HG03196 (cell line): ENCODE measurements around the gene FAM110D.

Experiments used
- ATAC-seq: cut with Tn5 transposase; IDR thresholded peaks from one replicate; pipeline ENCODE4 v1.9.1; 2021; ENCODE audit not compliant: unreplicated experiment

The FAM110D gene

DNA sequence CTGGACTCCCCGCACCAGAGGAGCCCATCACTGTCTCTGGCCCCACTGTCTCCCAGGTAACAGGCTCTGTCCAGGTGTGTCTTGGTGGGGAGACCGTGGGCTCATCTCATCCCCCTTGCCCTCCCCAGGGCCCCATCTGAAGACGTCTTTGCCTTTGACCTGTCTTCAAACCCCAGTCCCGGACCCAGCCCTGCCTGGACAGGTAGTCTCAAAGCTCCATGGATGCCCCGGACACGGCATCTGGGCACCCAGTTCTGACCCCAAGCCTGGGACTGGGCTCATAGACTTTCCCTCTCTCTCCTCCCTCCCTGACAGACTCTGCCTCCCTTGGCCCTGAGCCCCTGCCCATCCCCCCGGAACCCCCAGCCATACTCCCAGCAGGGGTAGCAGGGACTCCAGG lies 25.2 kb downstream of the FAM110D start:
- no peak for ATAC-seq

GRCh38 chr1:26184883-26185282 lies 26.0 kb downstream of the FAM110D start:
- ATAC-seq = no peak

DNA sequence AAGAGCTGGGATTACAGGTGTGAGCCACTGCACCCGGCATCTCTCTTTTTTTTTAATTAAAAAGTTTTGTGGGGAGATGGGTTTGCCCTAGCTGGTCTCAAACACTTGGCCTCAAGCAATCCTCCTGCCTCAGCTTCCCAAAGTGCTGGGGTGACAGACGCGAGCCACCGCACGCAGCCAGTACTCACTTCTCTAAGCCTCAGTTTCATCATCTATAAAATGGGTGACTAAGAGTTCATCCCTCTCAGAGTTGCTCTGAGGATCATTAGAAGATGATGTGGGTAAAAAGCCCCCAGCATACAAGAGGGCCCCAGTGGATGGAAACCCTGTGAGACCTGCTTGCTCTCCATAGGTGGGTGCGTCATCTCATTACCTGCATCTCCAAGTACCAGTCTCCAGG lies 29.0 kb downstream of the FAM110D start:
- no peak for ATAC-seq

DNA sequence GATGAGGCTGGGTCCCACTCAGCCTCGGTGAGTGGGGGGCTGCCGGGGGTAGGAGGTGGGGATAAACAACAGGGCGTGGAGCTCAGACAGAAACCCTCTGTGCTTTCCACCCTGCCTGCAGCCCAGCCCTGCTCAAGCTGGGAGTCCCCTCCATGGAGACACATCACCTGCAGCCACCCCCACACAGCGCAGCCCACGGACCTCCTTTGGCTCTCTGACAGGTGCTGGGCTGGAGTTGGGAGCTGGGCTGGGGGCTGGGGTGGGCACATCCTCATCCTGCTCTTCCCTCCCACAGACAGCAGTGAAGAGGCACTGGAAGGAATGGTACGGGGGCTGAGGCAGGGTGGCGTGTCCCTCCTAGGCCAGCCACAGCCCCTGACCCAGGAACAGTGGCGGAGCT lies 29.6 kb downstream of the FAM110D start:
- ATAC-seq = no peak

GRCh38 chr1:26189331-26189730 lies 30.5 kb downstream of the FAM110D start:
- ATAC-seq = no peak

DNA sequence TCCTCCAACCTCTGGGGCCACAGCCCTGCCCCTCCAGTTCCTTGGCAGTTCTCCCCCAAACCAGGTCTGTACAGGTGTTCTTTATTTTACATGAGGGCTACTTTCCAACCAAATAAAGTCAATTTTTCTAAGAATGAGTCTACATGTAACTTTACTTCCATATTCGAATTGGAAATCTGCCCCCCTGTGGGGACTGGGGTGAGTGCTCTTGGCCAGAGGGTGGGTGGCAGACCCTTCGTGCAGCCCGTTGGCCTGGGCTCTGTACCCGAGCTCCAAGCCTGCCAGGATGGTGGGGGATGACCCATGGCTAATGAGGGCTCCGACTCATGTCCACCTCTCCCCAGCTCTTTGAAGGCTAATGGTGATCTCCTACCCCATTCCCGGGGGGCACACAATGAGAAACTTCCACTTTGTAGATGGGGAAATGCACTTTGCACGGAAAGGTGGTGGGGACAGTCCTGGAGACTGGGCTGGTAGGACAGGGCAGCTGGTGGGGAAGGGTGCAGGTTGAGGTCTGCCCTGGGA lies 30.9 kb downstream of the FAM110D start:
- no peak for ATAC-seq

DNA sequence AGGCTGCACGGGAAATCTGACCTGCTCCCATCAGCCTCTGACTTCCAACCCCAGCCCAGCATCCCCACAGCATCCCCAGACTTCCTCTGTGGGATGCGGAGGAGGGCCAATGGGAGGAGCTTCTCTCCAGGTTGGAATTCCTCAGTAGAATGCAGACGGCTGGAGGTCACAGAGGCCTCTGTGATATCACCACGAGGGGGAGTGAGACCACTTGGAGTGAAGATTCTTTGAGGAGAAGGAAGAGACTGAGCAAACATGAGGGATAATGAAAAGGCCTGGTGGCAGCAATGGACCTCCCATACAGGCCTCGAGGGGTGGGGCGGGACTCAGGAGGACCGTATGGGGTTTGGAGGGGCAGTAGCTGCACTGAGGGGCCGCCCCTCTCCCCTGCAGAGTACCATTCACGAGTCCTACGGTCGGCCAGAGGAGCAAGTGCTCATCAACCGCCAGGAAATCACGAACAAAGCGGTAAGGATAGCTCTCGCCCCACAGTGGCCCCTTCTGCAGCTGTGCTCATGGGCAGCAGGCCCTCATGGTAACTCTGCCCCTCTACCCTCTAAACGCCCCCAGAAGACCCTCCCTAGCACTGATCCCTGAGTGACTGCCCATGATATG lies 31.6 kb downstream of the FAM110D start, which contains the start of gene CATSPER4:
TSS of gene CATSPER4 (plus strand) at position 230 of the 615 bp plus-strand sequence. CDS start at position 256, 26 bp downstream.
- ATAC-seq = no peak

GRCh38 chr1:26191739-26192138 lies 32.9 kb downstream of the FAM110D start:
- ATAC-seq = no peak

- ATAC-seq = no peak
Observed at GRCh38 chr1:26195805-26196204, 36.9 kb downstream of the FAM110D start.

- ATAC-seq = no peak
Observed at GRCh38 chr1:26197301-26197700, 38.4 kb downstream of the FAM110D start.

- no peak for ATAC-seq
Observed at GRCh38 chr1:26197813-26198212, 38.9 kb downstream of the FAM110D start.

DNA sequence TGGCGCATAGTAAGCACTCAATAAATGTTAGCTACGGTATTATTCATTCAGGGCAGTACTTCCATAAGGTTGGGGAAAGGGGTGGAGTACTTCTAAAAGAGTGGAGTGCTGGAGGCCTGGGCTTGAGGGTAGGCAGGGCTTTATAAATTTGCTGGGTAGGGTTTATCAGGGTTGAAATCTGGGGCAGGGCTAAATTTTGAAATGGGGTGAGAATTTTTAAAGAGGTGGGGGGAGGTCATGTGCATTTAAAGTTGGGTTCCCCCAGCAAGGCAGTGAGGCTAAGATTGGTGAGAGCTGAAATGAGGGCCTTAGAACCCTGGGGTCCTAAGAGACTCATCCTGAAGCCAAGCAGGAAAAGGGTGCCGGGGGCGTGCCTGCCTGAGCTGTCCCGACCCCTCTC lies 41.5 kb downstream of the FAM110D start:
- no peak for ATAC-seq

GRCh38 chr1:26203642-26204318 lies 44.9 kb downstream of the FAM110D start:
- no peak for ATAC-seq

- no peak for ATAC-seq
Observed at GRCh38 chr1:26210147-26210870, 51.4 kb downstream of the FAM110D start.

GRCh38 chr1:26212726-26213125 lies 53.8 kb downstream of the FAM110D start:
- ATAC-seq = no peak

DNA sequence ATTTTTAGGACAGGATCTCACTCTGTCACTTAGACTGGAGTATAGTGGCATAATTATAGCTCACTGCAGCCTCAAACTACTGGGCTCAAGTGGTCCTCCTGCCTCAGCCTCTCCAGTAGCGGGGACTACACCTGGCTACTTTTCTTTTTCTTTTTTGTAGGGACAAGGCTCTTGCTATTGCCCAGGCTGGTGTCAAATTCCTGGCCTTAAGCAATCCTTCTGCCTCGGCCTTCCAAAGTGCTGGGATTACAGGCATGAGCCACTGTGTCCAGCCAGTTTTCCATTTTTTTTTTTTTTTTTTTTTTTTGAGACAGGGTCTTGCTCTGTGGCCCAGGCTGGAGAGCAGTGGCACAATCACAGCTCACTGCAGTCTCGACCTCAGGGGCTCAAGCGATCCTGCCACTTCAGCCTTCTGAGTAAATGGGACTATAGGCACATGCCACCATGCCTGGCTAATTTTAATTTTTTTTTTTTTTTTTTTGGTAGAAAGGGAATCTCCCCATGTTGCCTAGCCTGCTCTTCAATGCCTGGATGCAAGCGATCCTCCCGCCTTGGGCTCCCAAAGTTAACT lies 54.5 kb downstream of the FAM110D start:
- no peak for ATAC-seq
